Measurements from ENCODE around the gene ZNF580.
A peak's percentile ranks its signal among the peaks of the same experiment; 100 is the strongest.

ZNF580 gene

GRCh38 chr19:55635856-55636440 lies 4.9 kb upstream of the ZNF580 start:
- peak overlapping the region; percentile 100 for H3K4me3 ChIP-seq (ENCODE audit: low read depth, low read length)
- TF ChIP-seq CTCF (conservative IDR thresholded peaks at IDR 0.05; ENCODE audit: low read depth, low read length): no peak
- no peak for DNase-seq (ENCODE audit: low read depth)

GRCh38 chr19:55636723-55637122 lies 4.1 kb upstream of the ZNF580 start:
- no peak for TF ChIP-seq CTCF (conservative IDR thresholded peaks at IDR 0.05; ENCODE audit: low read depth, low read length)
- no peak for DNase-seq (ENCODE audit: low read depth)
- H3K4me3 ChIP-seq (ENCODE audit: low read depth, low read length): no peak overlapping the region

- DNase-seq (ENCODE audit: low read depth): no peak
Observed at GRCh38 chr19:55637534-55637933, 3.3 kb upstream of the ZNF580 start.

GRCh38 chr19:55638864-55639359 lies 1.9 kb upstream of the ZNF580 start:
- peak; percentile 67 for TF ChIP-seq CTCF (conservative IDR thresholded peaks at IDR 0.05; ENCODE audit: low read depth, low read length)
- no peak overlapping the region for H3K4me3 ChIP-seq (ENCODE audit: low read depth, low read length)
- peak; percentile 49 for DNase-seq (ENCODE audit: low read depth)

More at GRCh38 chr19:55637534-55637933, 3.3 kb upstream of the ZNF580 start:
- H3K4me3 ChIP-seq (ENCODE audit: low read depth, low read length): no peak overlapping the region
- no peak for TF ChIP-seq CTCF (conservative IDR thresholded peaks at IDR 0.05; ENCODE audit: low read depth, low read length)

- DNase-seq (ENCODE audit: low read depth): peak; percentile 83
- TF ChIP-seq CTCF (conservative IDR thresholded peaks at IDR 0.05; ENCODE audit: low read depth, low read length): peak; percentile 61
- H3K4me3 ChIP-seq (ENCODE audit: low read depth, low read length): peak overlapping the region; percentile 81
Observed at GRCh38 chr19:55640043-55640576, 692 bp upstream of the ZNF580 start.

- no peak for TF ChIP-seq CTCF (conservative IDR thresholded peaks at IDR 0.05; ENCODE audit: low read depth, low read length)
- DNase-seq (ENCODE audit: low read depth): peak; percentile 50
Observed at GRCh38 chr19:55641426-55642152, 787 bp downstream of the ZNF580 start.

More at GRCh38 chr19:55641426-55642152, 787 bp downstream of the ZNF580 start:
- peak overlapping the region; percentile 81 for H3K4me3 ChIP-seq (ENCODE audit: low read depth, low read length)

All from choroid plexus epithelial cell (primary cell).